ENCODE results near the gene MACROD1. TPM values are rescaled to one million over a fixed set of nuclear protein-coding genes. Genes with fewer than 3 reads are reported as not detected.

The MACROD1 gene
- total and polyA plus RNA-seq, 8 donors, result 13.5 to 25.1 (median 20.3) TPM

DNA sequence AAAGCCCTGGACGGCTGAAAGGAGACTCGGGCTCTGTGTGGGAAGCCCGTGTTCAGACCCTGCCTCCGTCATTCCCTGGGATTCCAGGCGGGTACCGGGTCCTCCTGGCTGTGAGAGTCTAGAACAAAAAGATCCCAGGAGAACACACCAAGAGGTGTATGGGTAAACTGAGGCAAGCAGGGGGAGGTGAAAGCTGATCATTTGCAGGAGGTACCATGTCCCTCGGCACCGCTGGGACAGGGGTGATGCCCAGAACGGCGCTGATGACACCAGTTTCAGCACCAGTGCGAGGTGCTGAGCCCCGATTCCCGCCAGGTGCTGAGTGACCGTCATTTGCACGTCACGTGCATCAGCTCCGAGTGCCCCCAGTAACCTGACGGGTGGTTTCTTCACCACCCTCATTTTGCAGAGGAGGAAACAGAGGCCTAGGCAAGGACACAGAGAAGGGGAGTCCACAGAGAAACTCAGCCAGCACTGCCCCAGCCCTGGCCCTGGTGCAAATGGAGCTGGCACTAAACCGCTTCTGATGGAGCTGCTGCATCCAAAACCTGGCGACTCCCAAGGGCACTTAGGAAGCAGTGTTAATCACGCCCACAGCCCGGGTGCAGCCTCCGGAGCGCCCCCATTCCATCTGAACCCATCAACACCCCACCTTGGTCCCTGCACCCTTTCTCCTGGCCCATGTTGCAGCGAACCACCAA is 16.8 kb downstream of the MACROD1 start:
- ATAC-seq, result no peak
- Histone ChIP-seq H3K27ac (no peak overlapping the region), H3K9me3 (no peaks in the 10 kb centered on the region), H3K4me1 (peaks cover 0 to 5% of the 10 kb centered on the region in 2 donors), H3K27me3 (no peaks in the 10 kb centered on the region), H3K36me3 (peaks cover 0 to 4% of the 10 kb centered on the region in 2 donors), H3K4me3 (no peak overlapping the region)
- DNase-seq, result no peak
- TF ChIP-seq, protein P1, sequence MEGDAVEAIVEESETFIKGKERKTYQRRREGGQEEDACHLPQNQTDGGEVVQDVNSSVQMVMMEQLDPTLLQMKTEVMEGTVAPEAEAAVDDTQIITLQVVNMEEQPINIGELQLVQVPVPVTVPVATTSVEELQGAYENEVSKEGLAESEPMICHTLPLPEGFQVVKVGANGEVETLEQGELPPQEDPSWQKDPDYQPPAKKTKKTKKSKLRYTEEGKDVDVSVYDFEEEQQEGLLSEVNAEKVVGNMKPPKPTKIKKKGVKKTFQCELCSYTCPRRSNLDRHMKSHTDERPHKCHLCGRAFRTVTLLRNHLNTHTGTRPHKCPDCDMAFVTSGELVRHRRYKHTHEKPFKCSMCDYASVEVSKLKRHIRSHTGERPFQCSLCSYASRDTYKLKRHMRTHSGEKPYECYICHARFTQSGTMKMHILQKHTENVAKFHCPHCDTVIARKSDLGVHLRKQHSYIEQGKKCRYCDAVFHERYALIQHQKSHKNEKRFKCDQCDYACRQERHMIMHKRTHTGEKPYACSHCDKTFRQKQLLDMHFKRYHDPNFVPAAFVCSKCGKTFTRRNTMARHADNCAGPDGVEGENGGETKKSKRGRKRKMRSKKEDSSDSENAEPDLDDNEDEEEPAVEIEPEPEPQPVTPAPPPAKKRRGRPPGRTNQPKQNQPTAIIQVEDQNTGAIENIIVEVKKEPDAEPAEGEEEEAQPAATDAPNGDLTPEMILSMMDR (IDR thresholded peaks at IDR 0.05), result peak in 1 of 2 donors; percentile 52
- intact Hi-C loops (cut with DNase I), result loop anchor here (2.0 to 5.0 kb wide), 2 partner anchors 148 to 152 kb away; no protein-coding TSS in a partner anchor

- TF ChIP-seq, protein P1 (IDR thresholded peaks at IDR 0.05), result peak; percentile 93 to 96
- H3K27me3 ChIP-seq, result no peaks in the 10 kb centered on the region
- H3K27ac ChIP-seq, result no peak overlapping the region
- DNase-seq, result peak; percentile 56 to 92 (median 88)
- H3K36me3 ChIP-seq, result peaks cover 0 to 4% of the 10 kb centered on the region in 2 donors
- no peak overlapping the region for H3K4me3 ChIP-seq
- H3K4me1 ChIP-seq, result peaks cover 0 to 5% of the 10 kb centered on the region in 2 donors
- intact Hi-C loops (cut with DNase I), result loop anchor here (2.0 to 5.0 kb wide), 2 partner anchors 148 to 151 kb away; no protein-coding TSS in a partner anchor
- H3K9me3 ChIP-seq, result no peaks in the 10 kb centered on the region
- ATAC-seq, result peak; percentile 82
Measured at GRCh38 chr11:64148226-64148916, 17.5 kb downstream of the MACROD1 start.

- TF ChIP-seq, protein P1 (IDR thresholded peaks at IDR 0.05), result peak; percentile 51 to 77
- DNase-seq, result peak in 1 of 4 donors; percentile 56
- no peaks in the 10 kb centered on the region for H3K9me3 ChIP-seq
- intact Hi-C loops (cut with DNase I), result loop anchor here in 1 of 2 donors (5.0 kb wide), 1 partner anchor 149 kb away; no protein-coding TSS in a partner anchor
- no peak overlapping the region for H3K4me3 ChIP-seq
- H3K4me1 ChIP-seq, result peaks cover 0 to 5% of the 10 kb centered on the region in 2 donors
- H3K27me3 ChIP-seq, result no peaks in the 10 kb centered on the region
- peaks cover 0 to 4% of the 10 kb centered on the region in 2 donors for H3K36me3 ChIP-seq
- no peak overlapping the region for H3K27ac ChIP-seq
- ATAC-seq, result peak; percentile 80
Measured at GRCh38 chr11:64146036-64146955, 19.6 kb downstream of the MACROD1 start.

- TF ChIP-seq, protein P1 (IDR thresholded peaks at IDR 0.05), result no peak
- no peak for DNase-seq
- Histone ChIP-seq H3K4me1 (peaks cover 0 to 5% of the 10 kb centered on the region in 2 donors), H3K36me3 (no peaks in the 10 kb centered on the region), H3K27me3 (no peaks in the 10 kb centered on the region), H3K27ac (no peak overlapping the region), H3K4me3 (no peak overlapping the region), H3K9me3 (no peaks in the 10 kb centered on the region)
- ATAC-seq, result no peak
- intact Hi-C loops (cut with DNase I), result loop anchor here in 1 of 2 donors (5.0 kb wide), 1 partner anchor 148 kb away; no protein-coding TSS in a partner anchor
Measured at GRCh38 chr11:64144587-64145472, 21.1 kb downstream of the MACROD1 start.
